HEK293 (cell line): ENCODE data around the gene TMEM271.

Experiments used
- CTCF ChIA-PET: fragments of 350-600 bp; formaldehyde crosslinking; extraction: SDS; loops from one replicate; lab custom pipeline; 2021; ENCODE audit warnings: antibody characterized with exemption; lab: Yijun Ruan, JAX
- POLR2A ChIA-PET: fragments of 300-600 bp; formaldehyde crosslinking; extraction: SDS; loops from one replicate; lab custom pipeline; 2020; ENCODE audit warnings: antibody characterized with exemption, inconsistent platforms; lab: Yijun Ruan, JAX
- H3K27ac ChIP-seq: fragments of 200-500 bp; sonication (Bioruptor generic); 2 replicates; pipeline ENCODE4 v1.5.1; 2014; ENCODE audit warnings: low read depth, low read length, control low read depth, inconsistent platforms; ENCODE audit errors: extremely low read depth
- H3K36me3 ChIP-seq, 2 experiments: fragments of 200-500 bp in 1 of 2; sonication (Bioruptor generic) in 1 of 2; 1 replicate in 1 of 2; 2 replicates in 1 of 2; pipeline ENCODE4 v1.5.1; 2014 to 2017; ENCODE audit warnings: inconsistent platforms in 2 of 2, low read length in 2 of 2; ENCODE audit not compliant: control insufficient read depth in 2 of 2, insufficient read depth in 1 of 2
- H3K4me1 ChIP-seq: fragments of 200-500 bp; sonication (Bioruptor generic); 2 replicates; pipeline ENCODE4 v1.5.1; 2014; ENCODE audit warnings: mild to moderate bottlenecking, low read length, inconsistent platforms; ENCODE audit not compliant: control insufficient read depth, insufficient read depth
- H3K4me3 ChIP-seq: 2 replicates; pipeline ENCODE4 v1.5.1; 2011; ENCODE audit warnings: low read depth, mild to moderate bottlenecking, control low read depth, low read length, moderate library complexity
- H3K9me3 ChIP-seq: fragments of 200-500 bp; sonication (Bioruptor generic); 2 replicates; pipeline ENCODE4 v1.5.1; 2014; ENCODE audit warnings: low read depth, low read length, inconsistent platforms; ENCODE audit not compliant: control insufficient read depth, insufficient read depth
- ATF2 ChIP-seq: fragments of 450-650 bp; formaldehyde crosslinking; IDR thresholded peaks from 2 replicates; pipeline ENCODE4 v1.5.1; 2016; ENCODE audit warnings: missing biosample characterization, missing genetic modification characterization, low read depth
- FEZF1 ChIP-seq: fragments of 450-650 bp; formaldehyde crosslinking; IDR thresholded peaks from 2 replicates; pipeline ENCODE4 v1.5.1; 2016; ENCODE audit warnings: missing biosample characterization, missing genetic modification characterization
- SCRT1 ChIP-seq: fragments of 450-650 bp; formaldehyde crosslinking; IDR thresholded peaks from 2 replicates; pipeline ENCODE4 v1.5.1; 2016; ENCODE audit warnings: missing biosample characterization, missing genetic modification characterization, borderline replicate concordance
- SETDB1 ChIP-seq: IDR thresholded peaks from one replicate; pipeline ENCODE4 v1.6.1; 2017; ENCODE audit warnings: mild to moderate bottlenecking, low read length, moderate library complexity, mixed read lengths; ENCODE audit not compliant: insufficient read length
- SP7 ChIP-seq: fragments of 450-650 bp; formaldehyde crosslinking; IDR thresholded peaks from 2 replicates; pipeline ENCODE4 v1.5.1; 2016; ENCODE audit warnings: missing biosample characterization, missing genetic modification characterization
- ZBTB1 ChIP-seq: fragments of 450-650 bp; formaldehyde crosslinking; IDR thresholded peaks from 2 replicates; pipeline ENCODE4 v1.5.1; 2016; ENCODE audit warnings: missing biosample characterization, missing genetic modification characterization
- ZNF114 ChIP-seq: fragments of 450-650 bp; formaldehyde crosslinking; IDR thresholded peaks from 2 replicates; pipeline ENCODE4 v1.5.0; 2017; ENCODE audit warnings: missing biosample characterization, missing genetic modification characterization
- ZNF140 ChIP-seq: fragments of 450-650 bp; formaldehyde crosslinking; IDR thresholded peaks from 2 replicates; pipeline ENCODE4 v1.5.1; 2016; ENCODE audit warnings: missing biosample characterization, missing genetic modification characterization
- ZNF174 ChIP-seq: fragments of 450-650 bp; formaldehyde crosslinking; IDR thresholded peaks from 2 replicates; pipeline ENCODE4 v1.5.0; 2017; ENCODE audit warnings: missing biosample characterization, mild to moderate bottlenecking, missing genetic modification characterization
- ZNF18 ChIP-seq: fragments of 450-650 bp; formaldehyde crosslinking; IDR thresholded peaks from 2 replicates; pipeline ENCODE4 v1.5.1; 2016; ENCODE audit warnings: missing biosample characterization, missing genetic modification characterization
- ZNF223 ChIP-seq: fragments of 450-650 bp; formaldehyde crosslinking; IDR thresholded peaks from 2 replicates; pipeline ENCODE4 v1.5.1; 2016; ENCODE audit warnings: missing biosample characterization, missing genetic modification characterization
- ZNF239 ChIP-seq: fragments of 450-650 bp; formaldehyde crosslinking; IDR thresholded peaks from 2 replicates; pipeline ENCODE4 v1.5.1; 2016; ENCODE audit warnings: missing biosample characterization, missing genetic modification characterization
- ZNF24 ChIP-seq: fragments of 450-650 bp; formaldehyde crosslinking; IDR thresholded peaks from 2 replicates; pipeline ENCODE4 v1.5.1; 2016; ENCODE audit warnings: missing biosample characterization, missing genetic modification characterization
- ZNF548 ChIP-seq: fragments of 450-650 bp; formaldehyde crosslinking; IDR thresholded peaks from 2 replicates; pipeline ENCODE4 v1.5.1; 2016; ENCODE audit warnings: missing biosample characterization, missing genetic modification characterization
- ZNF623 ChIP-seq: fragments of 450-650 bp; formaldehyde crosslinking; IDR thresholded peaks from 2 replicates; pipeline ENCODE4 v1.5.1; 2016; ENCODE audit warnings: missing biosample characterization, missing genetic modification characterization
- ZNF624 ChIP-seq: fragments of 450-650 bp; formaldehyde crosslinking; IDR thresholded peaks from 2 replicates; pipeline ENCODE4 v1.5.1; 2017; ENCODE audit warnings: missing biosample characterization, missing genetic modification characterization
- TF ChIP-seq, protein P1 (sequence below): fragments of 450-650 bp; formaldehyde crosslinking; IDR thresholded peaks from 2 replicates; pipeline ENCODE4 v1.5.1; 2016; ENCODE audit warnings: missing biosample characterization, missing genetic modification characterization

TMEM271 gene

DNA sequence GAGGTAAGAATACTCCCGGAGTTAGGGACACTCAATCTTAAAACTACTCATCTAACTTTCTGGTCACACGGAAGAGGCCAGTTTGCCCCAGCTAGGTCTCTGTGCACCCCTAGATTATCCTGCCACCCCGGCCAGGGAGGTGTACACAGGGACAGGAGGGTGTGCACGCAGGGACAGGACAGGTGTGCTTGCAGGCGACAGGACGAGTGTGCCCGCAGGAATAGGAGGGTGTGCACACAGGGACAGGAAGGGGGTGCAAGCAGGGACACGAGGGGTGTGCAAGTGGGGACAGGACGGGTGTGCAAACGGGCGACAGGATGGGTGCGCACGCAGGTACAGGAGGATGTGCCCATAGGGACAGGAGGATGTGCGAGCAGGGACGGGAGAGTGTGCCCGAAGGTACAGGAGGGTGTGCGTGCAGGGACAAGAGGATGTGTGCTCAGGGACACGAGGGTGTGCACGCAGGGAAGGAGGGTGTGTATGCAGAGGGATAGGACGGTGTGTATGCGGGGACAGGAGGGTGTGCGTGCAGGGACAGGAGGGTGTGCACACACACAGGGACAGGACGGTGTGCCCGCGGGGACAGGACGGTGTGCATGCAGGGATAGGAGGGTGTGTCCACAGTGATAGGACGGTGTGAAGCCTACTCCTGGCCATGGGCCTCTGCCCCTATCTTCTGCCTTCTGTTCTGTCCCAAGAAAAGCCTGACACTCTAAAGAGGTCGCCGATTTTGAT lies 4.1 kb downstream of the TMEM271 start:
- CTCF ChIA-PET = no interaction called here
- no peak for TF ChIP-seq SCRT1 (tag by site-specific recombination)
- TF ChIP-seq ZNF624 = no peak
- no peak for TF ChIP-seq ATF2 (tag by site-specific recombination)
- no peak for TF ChIP-seq ZNF548 (tag by site-specific recombination)
- TF ChIP-seq SETDB1 = peak; percentile 52
- 0 out of 2 replicates have a peak, but pooled peaks have one; percentile 22 for TF ChIP-seq ZNF18 (tag by site-specific recombination)
- no peak for TF ChIP-seq FEZF1 (tag by site-specific recombination)
- TF ChIP-seq SP7 (tag by site-specific recombination) = no peak
- Histone ChIP-seq H3K27ac (no peak overlapping the region), H3K9me3 (no peaks in the 10 kb centered on the region), H3K4me3 (no peak overlapping the region), H3K4me1 (no peaks in the 10 kb centered on the region), H3K36me3 (no peaks in the 10 kb centered on the region)
- POLR2A ChIA-PET = no interaction called here

DNA sequence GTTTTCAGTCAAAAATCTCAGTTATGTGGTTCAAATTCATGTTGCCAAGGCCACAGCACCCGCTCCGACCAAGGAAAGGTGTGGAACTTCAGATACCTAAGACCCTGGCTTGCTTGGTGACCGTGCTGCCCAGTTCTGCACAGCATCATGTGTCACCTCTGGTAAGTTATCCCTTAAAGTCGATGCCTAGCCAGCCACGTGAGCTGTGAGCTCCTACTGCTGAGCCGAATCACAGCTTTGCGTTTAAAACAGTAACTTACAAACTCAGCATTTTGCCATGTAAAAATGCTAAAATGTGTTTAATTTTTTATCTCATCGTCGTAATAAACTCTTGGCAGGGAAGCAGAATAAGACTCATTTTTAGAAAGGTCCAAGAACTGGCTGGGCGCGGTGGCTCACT lies 5.3 kb downstream of the TMEM271 start:
- CTCF ChIA-PET = no interaction called here
- TF ChIP-seq ZNF114 (tag by site-specific recombination) (no peak), ZNF223 (tag by site-specific recombination) (no peak), SP7 (tag by site-specific recombination) (no peak), ZNF140 (tag by site-specific recombination) (no peak), ZNF239 (tag by site-specific recombination) (no peak), ZNF24 (tag by site-specific recombination) (no peak), ZBTB1 (tag by site-specific recombination) (no peak), ZNF623 (tag by site-specific recombination) (no peak), ZNF174 (no peak)
- TF ChIP-seq, protein P1, sequence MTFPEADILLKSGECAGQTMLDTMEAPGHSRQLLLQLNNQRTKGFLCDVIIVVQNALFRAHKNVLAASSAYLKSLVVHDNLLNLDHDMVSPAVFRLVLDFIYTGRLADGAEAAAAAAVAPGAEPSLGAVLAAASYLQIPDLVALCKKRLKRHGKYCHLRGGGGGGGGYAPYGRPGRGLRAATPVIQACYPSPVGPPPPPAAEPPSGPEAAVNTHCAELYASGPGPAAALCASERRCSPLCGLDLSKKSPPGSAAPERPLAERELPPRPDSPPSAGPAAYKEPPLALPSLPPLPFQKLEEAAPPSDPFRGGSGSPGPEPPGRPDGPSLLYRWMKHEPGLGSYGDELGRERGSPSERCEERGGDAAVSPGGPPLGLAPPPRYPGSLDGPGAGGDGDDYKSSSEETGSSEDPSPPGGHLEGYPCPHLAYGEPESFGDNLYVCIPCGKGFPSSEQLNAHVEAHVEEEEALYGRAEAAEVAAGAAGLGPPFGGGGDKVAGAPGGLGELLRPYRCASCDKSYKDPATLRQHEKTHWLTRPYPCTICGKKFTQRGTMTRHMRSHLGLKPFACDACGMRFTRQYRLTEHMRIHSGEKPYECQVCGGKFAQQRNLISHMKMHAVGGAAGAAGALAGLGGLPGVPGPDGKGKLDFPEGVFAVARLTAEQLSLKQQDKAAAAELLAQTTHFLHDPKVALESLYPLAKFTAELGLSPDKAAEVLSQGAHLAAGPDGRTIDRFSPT (tag by site-specific recombination) = no peak
- Histone ChIP-seq H3K4me3 (no peak overlapping the region), H3K9me3 (no peaks in the 10 kb centered on the region), H3K4me1 (no peaks in the 10 kb centered on the region), H3K27ac (no peak overlapping the region), H3K36me3 (no peaks in the 10 kb centered on the region)
- POLR2A ChIA-PET = no interaction called here
